Astrocyte (in vitro differentiated cells and primary cell): ENCODE data around the gene NCOR1.

Experiments
- EZH2 ChIP-seq: IDR thresholded peaks from 2 replicates; pipeline ENCODE4 v1.6.1; 2012; ENCODE audit warnings: mild to moderate bottlenecking, low read length, inconsistent platforms; ENCODE audit not compliant: insufficient read depth
- TF ChIP-seq, protein P1 (sequence below): IDR thresholded peaks from 2 replicates; pipeline ENCODE4 v1.5.1; 2011; ENCODE audit warnings: low read depth, mild to moderate bottlenecking, inconsistent platforms, low read length, moderate library complexity; ENCODE audit not compliant: insufficient read depth

- TF ChIP-seq EZH2: no peak
- TF ChIP-seq, protein P1, sequence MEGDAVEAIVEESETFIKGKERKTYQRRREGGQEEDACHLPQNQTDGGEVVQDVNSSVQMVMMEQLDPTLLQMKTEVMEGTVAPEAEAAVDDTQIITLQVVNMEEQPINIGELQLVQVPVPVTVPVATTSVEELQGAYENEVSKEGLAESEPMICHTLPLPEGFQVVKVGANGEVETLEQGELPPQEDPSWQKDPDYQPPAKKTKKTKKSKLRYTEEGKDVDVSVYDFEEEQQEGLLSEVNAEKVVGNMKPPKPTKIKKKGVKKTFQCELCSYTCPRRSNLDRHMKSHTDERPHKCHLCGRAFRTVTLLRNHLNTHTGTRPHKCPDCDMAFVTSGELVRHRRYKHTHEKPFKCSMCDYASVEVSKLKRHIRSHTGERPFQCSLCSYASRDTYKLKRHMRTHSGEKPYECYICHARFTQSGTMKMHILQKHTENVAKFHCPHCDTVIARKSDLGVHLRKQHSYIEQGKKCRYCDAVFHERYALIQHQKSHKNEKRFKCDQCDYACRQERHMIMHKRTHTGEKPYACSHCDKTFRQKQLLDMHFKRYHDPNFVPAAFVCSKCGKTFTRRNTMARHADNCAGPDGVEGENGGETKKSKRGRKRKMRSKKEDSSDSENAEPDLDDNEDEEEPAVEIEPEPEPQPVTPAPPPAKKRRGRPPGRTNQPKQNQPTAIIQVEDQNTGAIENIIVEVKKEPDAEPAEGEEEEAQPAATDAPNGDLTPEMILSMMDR: no peak
These were observed 211.5 kb downstream of the NCOR1 start for GRCh38 chr17:16003841-16004240.
